ENCODE data around the gene RHOJ.

Gene RHOJ

GRCh38 chr14:63204407-63205043 is at the start of gene RHOJ:
RHOJ (plus strand) TSS chr14:63204443; CDS start chr14:63204870, 427 bp downstream.
- no peaks in the 10 kb centered on the region for H3K79me2 ChIP-seq (ENCODE audit: insufficient read depth, low read depth)
- no peak for TF ChIP-seq CTCF (conservative IDR thresholded peaks at IDR 0.05; ENCODE audit: low read depth, low read length)
- H3K27me3 ChIP-seq (ENCODE audit: insufficient read depth, low read depth) = no peaks in the 10 kb centered on the region
- no peaks in the 10 kb centered on the region for H4K20me1 ChIP-seq (ENCODE audit: insufficient read depth)
- H3K36me3 ChIP-seq (ENCODE audit: insufficient read depth) = no peaks in the 10 kb centered on the region
- no peak within 1 kb of the TSS for H3K9ac ChIP-seq
- no peak within 1 kb of the TSS for H2AFZ ChIP-seq (ENCODE audit: low read depth)
- H3K27ac ChIP-seq = no peak within 1 kb of the TSS
- no peak within 1 kb of the TSS for H3K4me3 ChIP-seq (IDR thresholded peaks at IDR 0.05; ENCODE audit: insufficient read depth, low read depth, low read length)
- no peak within 1 kb of the TSS for H3K4me2 ChIP-seq
- H3K4me1 ChIP-seq (ENCODE audit: low read depth, poor library complexity, severe bottlenecking) = no peaks in the 10 kb centered on the region

- H2AFZ ChIP-seq (ENCODE audit: low read depth) = no peak overlapping the region
- no peak overlapping the region for H3K4me3 ChIP-seq (IDR thresholded peaks at IDR 0.05; ENCODE audit: insufficient read depth, low read depth, low read length)
- no peak for TF ChIP-seq CTCF (conservative IDR thresholded peaks at IDR 0.05; ENCODE audit: low read depth, low read length)
- H3K4me2 ChIP-seq = no peak overlapping the region
- no peak overlapping the region for H3K27ac ChIP-seq
- H3K4me1 ChIP-seq (ENCODE audit: low read depth, poor library complexity, severe bottlenecking) = no peaks in the 10 kb centered on the region
- H3K27me3 ChIP-seq (ENCODE audit: insufficient read depth, low read depth) = no peaks in the 10 kb centered on the region
- no peaks in the 10 kb centered on the region for H3K79me2 ChIP-seq (ENCODE audit: insufficient read depth, low read depth)
- H4K20me1 ChIP-seq (ENCODE audit: insufficient read depth) = no peaks in the 10 kb centered on the region
- no peak overlapping the region for H3K9ac ChIP-seq
- no peaks in the 10 kb centered on the region for H3K36me3 ChIP-seq (ENCODE audit: insufficient read depth)
Observed at GRCh38 chr14:63155511-63156185, 48.6 kb upstream of the RHOJ start.

DNA sequence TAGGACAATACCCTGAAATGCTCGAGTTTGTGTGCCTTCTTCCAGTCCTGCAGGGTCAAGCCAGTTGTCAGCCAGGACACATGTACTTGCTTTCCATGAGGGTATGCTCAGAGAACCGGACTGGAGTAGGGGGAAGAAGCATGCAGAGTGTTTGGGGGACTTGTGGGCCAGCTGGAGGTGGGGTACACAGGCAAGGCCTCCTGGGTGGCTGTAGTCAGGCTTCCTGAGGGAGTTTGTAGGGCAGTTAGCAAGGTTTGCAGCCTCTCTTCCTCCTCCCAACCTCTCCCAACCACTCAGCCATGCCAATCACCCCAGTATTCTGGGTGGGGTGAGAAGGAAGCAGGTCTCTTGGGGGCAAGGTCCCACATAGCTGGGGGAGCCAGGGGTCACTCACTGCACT is 47.0 kb upstream of the RHOJ start:
- no peak for TF ChIP-seq CTCF (conservative IDR thresholded peaks at IDR 0.05; ENCODE audit: low read depth, low read length)
- Histone ChIP-seq H3K27me3 (ENCODE audit: insufficient read depth, low read depth) (no peaks in the 10 kb centered on the region), H3K4me2 (no peak overlapping the region), H4K20me1 (ENCODE audit: insufficient read depth) (no peaks in the 10 kb centered on the region), H3K27ac (no peak overlapping the region), H3K36me3 (ENCODE audit: insufficient read depth) (no peaks in the 10 kb centered on the region), H3K79me2 (ENCODE audit: insufficient read depth, low read depth) (no peaks in the 10 kb centered on the region), H2AFZ (ENCODE audit: low read depth) (no peak overlapping the region), H3K4me1 (ENCODE audit: low read depth, poor library complexity, severe bottlenecking) (no peaks in the 10 kb centered on the region), H3K4me3 (IDR thresholded peaks at IDR 0.05; ENCODE audit: insufficient read depth, low read depth, low read length) (no peak overlapping the region), H3K9ac (no peak overlapping the region)

- Histone ChIP-seq H3K36me3 (ENCODE audit: insufficient read depth) (no peaks in the 10 kb centered on the region), H4K20me1 (ENCODE audit: insufficient read depth) (no peaks in the 10 kb centered on the region), H3K4me2 (no peak overlapping the region), H3K27me3 (ENCODE audit: insufficient read depth, low read depth) (no peaks in the 10 kb centered on the region), H3K9ac (no peak overlapping the region), H3K4me3 (IDR thresholded peaks at IDR 0.05; ENCODE audit: insufficient read depth, low read depth, low read length) (no peak overlapping the region), H3K79me2 (ENCODE audit: insufficient read depth, low read depth) (no peaks in the 10 kb centered on the region), H2AFZ (ENCODE audit: low read depth) (no peak overlapping the region), H3K27ac (no peak overlapping the region), H3K4me1 (ENCODE audit: low read depth, poor library complexity, severe bottlenecking) (no peaks in the 10 kb centered on the region)
- no peak for TF ChIP-seq CTCF (conservative IDR thresholded peaks at IDR 0.05; ENCODE audit: low read depth, low read length)
Observed at GRCh38 chr14:63163306-63163705, 40.9 kb upstream of the RHOJ start.

All from KMS-11 (cell line).